DOHH2 (cell line): Measurements from ENCODE around the gene FRY.

Experiments
- H3F3A ChIP-seq: fragments of 200-600 bp; sonication (generic), shearing (Covaris generic); 2 replicates; pipeline ENCODE4 v1.6.0; 2016; ENCODE audit warnings: antibody characterized with exemption, mild to moderate bottlenecking; ENCODE audit not compliant: control insufficient read depth, insufficient read depth
- H3K27ac ChIP-seq: fragments of 200-600 bp; sonication (generic); 2 replicates; pipeline ENCODE4 v1.5.1; 2014; ENCODE audit warnings: low read depth, mild to moderate bottlenecking, low read length, moderate library complexity
- H3K27me3 ChIP-seq: fragments of 200-600 bp; sonication (generic); 2 replicates; pipeline ENCODE4 v1.6.1; 2014; ENCODE audit warnings: mild to moderate bottlenecking, low read length, mixed read lengths; ENCODE audit not compliant: control insufficient read depth
- H3K36me3 ChIP-seq: fragments of 200-600 bp; sonication (generic); 2 replicates; pipeline ENCODE4 v1.6.1; 2014; ENCODE audit warnings: mild to moderate bottlenecking, low read length, moderate library complexity, mixed read lengths; ENCODE audit not compliant: control insufficient read depth
- H3K4me1 ChIP-seq: fragments of 200-600 bp; sonication (generic); 2 replicates; pipeline ENCODE4 v1.6.1; 2014; ENCODE audit warnings: mild to moderate bottlenecking, low read length, mixed read lengths; ENCODE audit not compliant: control insufficient read depth
- H3K4me2 ChIP-seq: fragments of 200-600 bp; sonication (generic); 2 replicates; pipeline ENCODE4 v1.6.0; 2014; ENCODE audit warnings: mild to moderate bottlenecking, low read length, moderate library complexity
- H3K4me3 ChIP-seq: fragments of 200-600 bp; sonication (generic); 2 replicates; pipeline ENCODE4 v1.5.1; 2014; ENCODE audit warnings: mild to moderate bottlenecking, low read length, mixed read lengths
- H3K79me2 ChIP-seq: fragments of 200-600 bp; sonication (generic); 2 replicates; pipeline ENCODE4 v1.6.1; 2014; ENCODE audit warnings: mild to moderate bottlenecking, low read length, mixed read lengths; ENCODE audit not compliant: control insufficient read depth
- H3K9me2 ChIP-seq: fragments of 200-600 bp; sonication (generic); replicated peaks from 2 replicates; pipeline ENCODE4 v1.6.1; 2014; ENCODE audit warnings: mild to moderate bottlenecking, low read length, mixed read lengths; ENCODE audit not compliant: control insufficient read depth
- H3K9me3 ChIP-seq: fragments of 200-600 bp; sonication (generic); 2 replicates; pipeline ENCODE4 v1.6.1; 2014; ENCODE audit warnings: antibody characterized with exemption, low read length, mixed read lengths; ENCODE audit not compliant: control insufficient read depth, insufficient read depth
- H4K20me1 ChIP-seq: fragments of 200-600 bp; sonication (generic); 2 replicates; pipeline ENCODE4 v1.6.0; 2014; ENCODE audit warnings: low read depth, mild to moderate bottlenecking, antibody characterized with exemption, low read length, moderate library complexity; ENCODE audit not compliant: control insufficient read depth, insufficient read depth
- EZH2phosphoT487 ChIP-seq: fragments of 200-600 bp; sonication (generic); IDR thresholded peaks from 2 replicates; pipeline ENCODE4 v1.6.1; 2017; ENCODE audit warnings: borderline replicate concordance, mild to moderate bottlenecking, antibody characterized with exemption, low read length, moderate library complexity, mixed read lengths
- TF ChIP-seq, protein P1 (sequence below): fragments of 200-600 bp; sonication (generic); IDR thresholded peaks from one replicate; pipeline ENCODE4 v1.5.1; 2014; ENCODE audit warnings: antibody characterized with exemption, mild to moderate bottlenecking, low read depth, low read length; ENCODE audit not compliant: poor library complexity, severe bottlenecking

Gene FRY

DNA sequence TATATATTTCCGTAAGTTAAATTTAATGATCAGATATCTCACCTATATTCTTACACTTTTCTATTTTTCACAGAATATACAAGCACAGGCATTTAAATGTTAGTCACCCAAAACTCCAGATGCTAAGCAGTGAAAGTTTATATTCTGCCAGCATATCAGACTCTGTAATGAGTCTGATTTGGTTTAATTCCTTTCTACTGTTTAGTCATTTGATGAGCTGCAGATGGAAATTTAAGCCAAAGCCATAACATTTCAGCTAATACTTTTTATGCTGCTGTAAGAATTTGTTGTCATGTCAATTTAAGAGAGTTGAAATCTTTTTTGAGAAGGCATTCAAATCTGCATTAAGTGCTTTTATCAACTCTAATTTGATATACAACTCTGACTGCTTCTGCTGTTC lies 8.0 kb downstream of the FRY start:
- Histone ChIP-seq H3K9me2 (no peaks in the 10 kb centered on the region), H3K27ac (peak overlapping the region; percentile 97), H3K4me3 (no peak overlapping the region), H3K9me3 (no peaks in the 10 kb centered on the region), H3K36me3 (peaks cover 84% of the 10 kb centered on the region), H3K4me1 (peaks cover 100% of the 10 kb centered on the region), H3K4me2 (peak overlapping the region; percentile 69), H4K20me1 (no peaks in the 10 kb centered on the region), H3F3A (peaks cover 26% of the 10 kb centered on the region), H3K79me2 (peaks cover 97% of the 10 kb centered on the region), H3K27me3 (no peaks in the 10 kb centered on the region)
- no peak for TF ChIP-seq EZH2phosphoT487
- TF ChIP-seq, protein P1, sequence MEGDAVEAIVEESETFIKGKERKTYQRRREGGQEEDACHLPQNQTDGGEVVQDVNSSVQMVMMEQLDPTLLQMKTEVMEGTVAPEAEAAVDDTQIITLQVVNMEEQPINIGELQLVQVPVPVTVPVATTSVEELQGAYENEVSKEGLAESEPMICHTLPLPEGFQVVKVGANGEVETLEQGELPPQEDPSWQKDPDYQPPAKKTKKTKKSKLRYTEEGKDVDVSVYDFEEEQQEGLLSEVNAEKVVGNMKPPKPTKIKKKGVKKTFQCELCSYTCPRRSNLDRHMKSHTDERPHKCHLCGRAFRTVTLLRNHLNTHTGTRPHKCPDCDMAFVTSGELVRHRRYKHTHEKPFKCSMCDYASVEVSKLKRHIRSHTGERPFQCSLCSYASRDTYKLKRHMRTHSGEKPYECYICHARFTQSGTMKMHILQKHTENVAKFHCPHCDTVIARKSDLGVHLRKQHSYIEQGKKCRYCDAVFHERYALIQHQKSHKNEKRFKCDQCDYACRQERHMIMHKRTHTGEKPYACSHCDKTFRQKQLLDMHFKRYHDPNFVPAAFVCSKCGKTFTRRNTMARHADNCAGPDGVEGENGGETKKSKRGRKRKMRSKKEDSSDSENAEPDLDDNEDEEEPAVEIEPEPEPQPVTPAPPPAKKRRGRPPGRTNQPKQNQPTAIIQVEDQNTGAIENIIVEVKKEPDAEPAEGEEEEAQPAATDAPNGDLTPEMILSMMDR, result no peak

DNA sequence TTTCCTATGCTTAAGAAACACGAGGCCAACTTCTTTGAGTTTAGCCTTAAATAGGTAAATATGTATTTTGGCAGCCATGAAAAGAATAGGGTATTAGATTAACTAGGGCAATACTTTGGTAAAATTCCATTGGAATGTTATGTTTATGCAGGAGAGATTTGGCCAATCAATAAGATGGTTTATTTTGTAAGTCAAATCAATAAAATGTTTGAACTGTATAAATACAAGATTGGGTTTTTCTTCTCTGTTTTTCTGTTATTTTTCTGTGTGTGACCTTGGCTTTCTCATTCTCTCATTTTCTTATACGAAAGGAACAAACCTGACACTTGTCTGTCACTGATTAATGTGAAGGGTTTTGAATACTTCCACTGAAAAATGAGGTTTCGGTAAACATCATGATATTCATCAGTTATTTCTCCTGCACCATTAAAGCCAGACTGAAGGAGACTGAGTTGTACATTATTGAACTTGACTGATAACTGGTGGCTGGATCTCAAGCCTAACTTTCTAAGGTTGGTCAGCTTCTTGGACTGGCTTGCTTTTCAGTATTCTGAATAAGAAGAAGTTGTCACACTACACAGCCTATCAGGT lies 8.6 kb downstream of the FRY start:
- Histone ChIP-seq H3K27ac (peak overlapping the region; percentile 97), H3K27me3 (no peaks in the 10 kb centered on the region), H4K20me1 (no peaks in the 10 kb centered on the region), H3K4me1 (peaks cover 100% of the 10 kb centered on the region), H3K4me3 (peak overlapping the region; percentile 21), H3K9me2 (no peaks in the 10 kb centered on the region), H3K9me3 (no peaks in the 10 kb centered on the region), H3K36me3 (peaks cover 84% of the 10 kb centered on the region), H3K4me2 (peak overlapping the region; percentile 69), H3K79me2 (peaks cover 97% of the 10 kb centered on the region), H3F3A (peaks cover 33% of the 10 kb centered on the region)
- TF ChIP-seq EZH2phosphoT487, result no peak
- TF ChIP-seq, protein P1, result no peak

DNA sequence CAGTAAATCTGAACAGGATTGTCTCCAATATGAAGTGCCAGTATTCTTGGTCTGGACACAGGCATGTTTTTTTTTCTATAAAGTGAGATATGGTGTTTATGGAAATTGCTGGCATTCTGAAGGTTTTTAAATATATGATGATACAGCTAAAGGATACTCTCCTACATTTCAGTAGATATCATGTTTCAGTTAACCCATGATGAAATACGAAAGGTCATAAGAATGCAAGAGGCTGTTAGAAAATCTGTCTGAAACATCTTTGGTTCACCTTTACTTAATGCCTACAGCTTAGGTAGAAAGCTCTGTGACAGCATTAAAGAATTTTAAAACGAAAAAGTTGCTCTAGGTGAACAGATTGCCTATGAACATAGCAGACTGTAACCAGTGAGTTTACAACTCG lies 9.1 kb downstream of the FRY start:
- peaks cover 38% of the 10 kb centered on the region for H3F3A ChIP-seq
- H3K9me3 ChIP-seq, result no peaks in the 10 kb centered on the region
- H3K4me1 ChIP-seq, result peaks cover 100% of the 10 kb centered on the region
- H3K4me3 ChIP-seq, result peak overlapping the region; percentile 21
- H3K79me2 ChIP-seq, result peaks cover 97% of the 10 kb centered on the region
- H3K9me2 ChIP-seq, result no peaks in the 10 kb centered on the region
- TF ChIP-seq, protein P1, result no peak
- no peak for TF ChIP-seq EZH2phosphoT487
- H3K36me3 ChIP-seq, result peaks cover 84% of the 10 kb centered on the region
- no peaks in the 10 kb centered on the region for H4K20me1 ChIP-seq
- H3K4me2 ChIP-seq, result peak overlapping the region; percentile 69
- peak overlapping the region; percentile 97 for H3K27ac ChIP-seq
- no peaks in the 10 kb centered on the region for H3K27me3 ChIP-seq
